GM21576 (cell line): ENCODE measurements around the gene ZNF205.
A peak's percentile ranks its signal among the peaks of the same experiment; 100 is the strongest.

ENCODE experiments used
- ATAC-seq: cut with Tn5 transposase; IDR thresholded peaks from one replicate; pipeline ENCODE4 v1.9.1; 2021; ENCODE audit warnings: mild to moderate bottlenecking, moderate library complexity; ENCODE audit not compliant: unreplicated experiment

ZNF205 gene

GRCh38 chr16:3101018-3101840 is 11.2 kb upstream of the ZNF205 start:
- no peak for ATAC-seq

- ATAC-seq: no peak
Observed at GRCh38 chr16:3101841-3102470, 10.4 kb upstream of the ZNF205 start.

- ATAC-seq: peak; percentile 75
Observed at GRCh38 chr16:3106205-3106928, 6.0 kb upstream of the ZNF205 start.

GRCh38 chr16:3112881-3113574 is 642 bp downstream of the ZNF205 start:
- ATAC-seq: no peak

GRCh38 chr16:3113765-3114479 is 1.5 kb downstream of the ZNF205 start:
- ATAC-seq: no peak

GRCh38 chr16:3115003-3115402 is 2.6 kb downstream of the ZNF205 start:
- no peak for ATAC-seq

GRCh38 chr16:3115561-3115960 is 3.2 kb downstream of the ZNF205 start:
- no peak for ATAC-seq

GRCh38 chr16:3118204-3118790 is 5.9 kb downstream of the ZNF205 start:
- no peak for ATAC-seq

- no peak for ATAC-seq
Observed at GRCh38 chr16:3118846-3119245, 6.5 kb downstream of the ZNF205 start.

GRCh38 chr16:3119286-3119685 is 6.9 kb downstream of the ZNF205 start:
- no peak for ATAC-seq

GRCh38 chr16:3119701-3120408 is 7.5 kb downstream of the ZNF205 start:
- ATAC-seq: no peak

- ATAC-seq: no peak
Observed at GRCh38 chr16:3120435-3120834, 8.0 kb downstream of the ZNF205 start.

- ATAC-seq: no peak
Observed at GRCh38 chr16:3121851-3122467, 9.6 kb downstream of the ZNF205 start.

- ATAC-seq: no peak
Observed at GRCh38 chr16:3122926-3123570, 10.7 kb downstream of the ZNF205 start.

- ATAC-seq: peak; percentile 84
Observed at GRCh38 chr16:3123986-3124886, 11.8 kb downstream of the ZNF205 start.

- no peak for ATAC-seq
Observed at GRCh38 chr16:3127745-3128144, 15.4 kb downstream of the ZNF205 start.
